Heart left ventricle (tissue), 16 donors: ENCODE measurements around the gene MARK3. TPM values are rescaled to one million over a fixed set of nuclear protein-coding genes. Genes with fewer than 3 reads are reported as not detected.

Experiments used
- ATAC-seq, 4 donors: fragments of 200-7000 bp; cut with Tn5 transposase; one replicate each; pipeline ENCODE4 v1.9.1; 2020 to 2022; ENCODE audit warnings: moderate library complexity in 4 of 4, mild to moderate bottlenecking in 3 of 4, moderate number of reproducible peaks in 1 of 4
- DNase-seq, 5 donors: peaks; one replicate each; pipeline ENCODE4 v3.0.0-alpha.2; 2020
- H3K27ac ChIP-seq, 12 donors: fragments of 200-600 bp; sonication (generic) in 4 of 12; one replicate each; pipeline versions ENCODE4 v1.5.0 to v1.8.0; 2016 to 2022; ENCODE audit warnings: mild to moderate bottlenecking in 2 of 12
- H3K27me3 ChIP-seq, 9 donors: fragments of 200-600 bp; sonication (generic) in 2 of 9; one replicate each; pipeline versions ENCODE4 v1.5.1 to v1.8.0; 2016 to 2022; ENCODE audit warnings: mild to moderate bottlenecking in 3 of 9
- H3K36me3 ChIP-seq, 9 donors: fragments of 200-600 bp; sonication (generic) in 2 of 9; one replicate each; pipeline versions ENCODE4 v1.5.0 to v1.8.0; 2018 to 2022; ENCODE audit warnings: mild to moderate bottlenecking in 2 of 9
- H3K4me1 ChIP-seq, 12 donors: fragments of 200-600 bp; sonication (generic) in 4 of 12; one replicate each; pipeline versions ENCODE4 v1.5.0 to v1.8.0; 2016 to 2022; ENCODE audit warnings: mild to moderate bottlenecking in 3 of 12
- H3K4me3 ChIP-seq, 12 donors: fragments of 200-600 bp; sonication (generic) in 4 of 12; one replicate each; pipeline versions ENCODE4 v1.5.0 to v1.8.0; 2017 to 2022; ENCODE audit warnings: mild to moderate bottlenecking in 9 of 12, moderate library complexity in 4 of 12
- H3K9me3 ChIP-seq, 12 donors: fragments of 200-600 bp; sonication (generic) in 4 of 12; one replicate each; pipeline versions ENCODE4 v1.5.0 to v1.8.0; 2016 to 2022; ENCODE audit warnings: mild to moderate bottlenecking in 1 of 12
- POLR2A ChIP-seq, 2 donors: fragments of 450-650 bp; IDR thresholded peaks; one replicate each; pipeline ENCODE4 v1.6.1; 2017; ENCODE audit warnings: antibody characterized with exemption in 2 of 2, mild to moderate bottlenecking in 2 of 2, moderate library complexity in 2 of 2
- WGBS, 4 donors: extraction: QIAGEN DNeasy Blood & Tissue Kit in 2 of 4; methylation state at CpG; one replicate each; pipeline versions ENCODE4 v1.1.5 to v1.1.7; 2013 to 2018; 5-methylcytosine and 5-hydroxymethylcytosine counted together
- intact Hi-C, 10 donors: fragments of 100-400 bp; cut with DNase I; formaldehyde crosslinking; loops; one replicate each; pipeline versions ENCODE4 v1.11.1 to v1.14.2; 2022
- polyA plus RNA-seq, 2 donors: library from polyadenylated mRNA; stranded (reverse); fragments of 200-250 nt; gene quantifications; one replicate each; pipeline ENCODE4 v1.2.3, GENCODE V29; 2013
- total RNA-seq, 9 donors: library from RNA; depleted of rRNA in 2 of 9; stranded (reverse); fragments of >200 nt in 2 of 9; fragmentation: NEBNext Ultra II Directional in 3 of 9; extraction: Animal tissue kit (Norgen Biotek cat#: 25700) in 3 of 9; gene quantifications; one replicate each; pipeline versions ENCODE4 v1.1.0 to v1.2.4, GENCODE V29; 2016 to 2023
- TF ChIP-seq, protein P1 (sequence below), 12 donors: fragments of 200-600 bp; sonication (generic) in 4 of 12; IDR thresholded peaks; one replicate each; pipeline versions ENCODE4 v1.5.0 to v1.8.0; 2018 to 2022; ENCODE audit warnings: antibody characterized with exemption in 12 of 12, mild to moderate bottlenecking in 5 of 12
- donor health status: ischemic (EF 13 %, LVEDD 7.1; RV severe dilation, severe dysfunction).
- donor health status: healthy with polysubstance abuse.
- donor health status: DM: no; HTN: yes; CAD: no.
- donor health status: DM: no; HTN: no; CAD: no.
- donor health status: ischemic (EF 25% LVEDD 6.9; RV normal size, moderate dysfunction).
- donor health status: ischemic (EF 25% LVEDD 5.7; RV mildly dilated, moderate dysfunction).
- donor health status: healthy.
- donor health status: DM: yes; HTN: yes; CAD: no.
- donor health status: ischemic (EF 35%, LVEDD 5.7; RV mildly dilated, moderate dysfunction).
- donor health status: nonischemic (EF 11% LVEDD 7.7; RV severe dilation, severe dysfunction).
- donor health status: DM: yes; HTN: yes; CAD: no.
- donor health status: PGD.
- donor health status: ischemic (EF 29% LVEDD 5.4; RV normal size, mild dysfunction).
- donor health status: nonischemic (EF 23%, LVEDD 6.1; RV moderate dilation, normal function).

MARK3 gene
- total and polyA plus RNA-seq, 11 donors: 54.0 to 156 (median 111) TPM

DNA sequence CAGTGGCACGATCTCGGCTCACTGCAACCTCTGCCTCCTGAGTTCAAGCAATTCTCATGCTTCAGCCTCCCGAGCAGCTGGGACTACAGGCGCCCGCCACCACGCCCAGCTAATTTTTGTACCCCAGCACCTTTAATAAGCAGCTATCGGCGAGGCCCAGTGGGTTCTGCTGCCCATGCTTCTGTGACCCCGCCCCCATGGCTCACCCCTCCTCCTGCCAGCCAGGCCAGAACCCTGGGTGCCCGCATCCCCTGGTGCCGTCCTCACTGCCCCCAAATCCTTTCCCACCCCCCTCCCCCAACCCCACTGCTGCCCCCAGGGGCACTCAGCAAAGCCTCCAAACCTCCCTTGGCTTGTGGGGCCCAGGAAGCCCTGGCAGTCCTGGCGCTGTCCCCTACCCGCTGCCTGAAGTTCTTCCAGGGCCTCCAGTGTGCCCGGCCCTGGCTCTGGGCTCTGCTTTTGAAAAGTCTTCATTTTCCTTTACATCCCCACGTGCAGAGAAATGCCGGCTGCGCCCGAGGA is 162.8 kb downstream of the MARK3 start:
- DNase-seq (peak in 1 of 5 donors; percentile 10), ATAC-seq (no peak)
- intact Hi-C loops: loop anchor here in 7 of 10 donors (2.0 to 5.0 kb wide), 3 partner anchors 29 to 47 kb away; no protein-coding TSS in a partner anchor
- H3K27ac ChIP-seq: peak overlapping the region in 2 of 12 donors; percentile 91 to 93
- H3K36me3 ChIP-seq: peaks cover 0 to 2% (median 0%) of the 10 kb centered on the region in 9 donors
- H3K4me3 ChIP-seq: no peak overlapping the region
- no peaks in the 10 kb centered on the region for H3K9me3 ChIP-seq
- H3K27me3 ChIP-seq: no peaks in the 10 kb centered on the region
- H3K4me1 ChIP-seq: peaks cover 0 to 73% (median 53%) of the 10 kb centered on the region in 12 donors
- TF ChIP-seq POLR2A (IDR thresholded peaks at IDR 0.05): no peak
- TF ChIP-seq, protein P1, sequence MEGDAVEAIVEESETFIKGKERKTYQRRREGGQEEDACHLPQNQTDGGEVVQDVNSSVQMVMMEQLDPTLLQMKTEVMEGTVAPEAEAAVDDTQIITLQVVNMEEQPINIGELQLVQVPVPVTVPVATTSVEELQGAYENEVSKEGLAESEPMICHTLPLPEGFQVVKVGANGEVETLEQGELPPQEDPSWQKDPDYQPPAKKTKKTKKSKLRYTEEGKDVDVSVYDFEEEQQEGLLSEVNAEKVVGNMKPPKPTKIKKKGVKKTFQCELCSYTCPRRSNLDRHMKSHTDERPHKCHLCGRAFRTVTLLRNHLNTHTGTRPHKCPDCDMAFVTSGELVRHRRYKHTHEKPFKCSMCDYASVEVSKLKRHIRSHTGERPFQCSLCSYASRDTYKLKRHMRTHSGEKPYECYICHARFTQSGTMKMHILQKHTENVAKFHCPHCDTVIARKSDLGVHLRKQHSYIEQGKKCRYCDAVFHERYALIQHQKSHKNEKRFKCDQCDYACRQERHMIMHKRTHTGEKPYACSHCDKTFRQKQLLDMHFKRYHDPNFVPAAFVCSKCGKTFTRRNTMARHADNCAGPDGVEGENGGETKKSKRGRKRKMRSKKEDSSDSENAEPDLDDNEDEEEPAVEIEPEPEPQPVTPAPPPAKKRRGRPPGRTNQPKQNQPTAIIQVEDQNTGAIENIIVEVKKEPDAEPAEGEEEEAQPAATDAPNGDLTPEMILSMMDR (IDR thresholded peaks at IDR 0.05): no peak
- 90 to 92% (median 92%) methylated on average over 17 to 18 of the region's 18 CpGs for WGBS, 4 donors

DNA sequence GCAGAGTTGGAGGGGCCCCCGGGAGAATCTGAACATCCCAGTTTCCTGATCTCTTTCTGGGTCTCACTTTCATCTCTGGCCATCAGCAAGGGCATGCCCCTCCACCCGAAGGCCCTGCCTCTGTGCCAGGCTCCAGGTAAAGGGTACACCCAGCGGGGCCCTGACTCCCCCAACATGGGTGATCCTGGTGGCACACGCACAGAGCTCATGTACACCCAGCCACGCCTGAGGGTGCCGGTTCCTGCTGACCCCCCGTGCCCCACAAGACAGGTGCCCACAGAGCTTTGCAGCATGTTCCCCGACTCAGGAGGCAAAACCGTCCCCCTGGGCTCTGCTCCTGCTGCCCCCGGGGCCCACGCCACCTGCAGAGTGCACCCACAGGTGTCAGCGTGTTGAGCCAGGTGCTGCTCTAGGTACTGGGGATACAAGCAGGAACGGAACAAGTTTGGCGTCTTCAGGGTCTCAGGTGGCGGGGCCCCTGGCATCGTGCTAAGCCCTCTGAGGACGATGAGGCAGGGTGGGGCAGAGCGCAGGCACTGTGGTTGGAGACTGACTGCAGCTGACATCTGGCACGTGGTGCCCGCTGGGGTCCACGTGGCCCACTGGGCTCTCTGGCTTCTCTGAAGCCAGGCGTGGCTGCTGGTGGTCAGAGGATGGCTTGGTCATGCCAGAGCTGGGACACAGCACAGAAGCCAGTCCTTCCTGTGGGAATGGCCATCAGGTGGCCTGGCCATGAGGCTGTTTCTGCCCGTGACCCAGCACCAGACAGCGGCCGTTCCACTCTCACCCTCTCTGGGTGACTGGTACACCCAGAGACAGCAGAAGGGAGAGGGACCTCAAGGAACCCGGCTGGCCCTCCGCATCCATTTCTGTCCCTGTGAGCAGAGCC is 163.5 kb downstream of the MARK3 start:
- Histone ChIP-seq H3K4me3 (no peak overlapping the region), H3K36me3 (peaks cover 0 to 2% (median 0%) of the 10 kb centered on the region in 9 donors), H3K27ac (peak overlapping the region in 9 of 12 donors; percentile 90 to 98 (median 91)), H3K9me3 (no peaks in the 10 kb centered on the region), H3K27me3 (no peaks in the 10 kb centered on the region), H3K4me1 (peaks cover 0 to 73% (median 50%) of the 10 kb centered on the region in 12 donors)
- intact Hi-C loops: loop anchor here in 5 of 10 donors (5.0 kb wide), 1 partner anchor 46 kb away; no protein-coding TSS in a partner anchor
- ATAC-seq (no peak), DNase-seq (peak in 1 of 5 donors; percentile 23)
- TF ChIP-seq, protein P1 (IDR thresholded peaks at IDR 0.05): no peak
- TF ChIP-seq POLR2A (IDR thresholded peaks at IDR 0.05): no peak
- WGBS, 4 donors: 89 to 93% (median 91%) methylated on average over 17 to 27 of the region's 27 CpGs

DNA sequence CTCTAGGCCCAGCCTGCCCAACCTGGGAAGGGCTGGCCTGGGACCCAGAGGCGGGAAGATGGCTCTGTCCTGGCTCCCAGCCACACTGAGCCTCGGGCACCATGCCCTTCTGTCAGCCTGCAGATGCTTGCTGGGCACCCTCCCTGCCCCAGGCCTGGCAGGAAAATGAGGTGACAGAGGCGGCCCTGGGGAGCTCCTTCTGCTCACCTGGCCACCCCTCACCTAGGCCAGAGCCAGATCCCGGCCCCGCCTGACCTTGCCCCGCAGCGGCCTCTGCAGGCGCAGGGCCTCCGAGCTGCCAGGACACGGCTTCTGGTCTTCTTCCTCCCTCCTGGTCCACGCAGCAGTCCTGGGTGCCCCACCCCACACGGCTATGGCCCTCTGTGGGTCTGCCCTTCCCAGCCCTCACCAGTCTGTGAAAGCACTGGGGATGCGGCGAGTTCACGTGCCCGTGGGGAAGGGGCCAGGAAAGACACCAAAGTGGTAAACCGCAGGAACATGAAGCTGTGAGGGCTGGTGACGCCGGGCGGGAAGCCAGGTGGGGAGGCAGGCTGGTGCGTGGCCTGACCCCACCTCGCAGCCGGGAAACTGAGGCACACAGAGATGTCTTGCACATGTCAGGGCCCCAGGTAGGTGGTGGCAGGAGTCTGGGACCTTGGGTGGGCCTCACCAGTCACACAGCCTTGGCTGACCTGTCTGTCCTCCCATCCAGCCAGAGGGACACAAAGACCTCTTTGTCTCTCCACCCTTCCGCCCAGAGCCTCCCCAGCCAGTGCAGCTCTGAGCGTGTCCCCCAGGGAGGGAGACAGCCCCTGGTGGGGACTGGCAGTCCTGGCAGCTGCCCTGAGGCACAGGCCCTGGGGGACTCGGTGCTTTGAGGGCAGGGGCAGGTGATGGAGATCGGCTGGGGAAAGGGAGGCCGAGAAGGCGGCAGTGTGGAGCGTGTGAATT is 164.4 kb downstream of the MARK3 start:
- Histone ChIP-seq H3K27ac (peak overlapping the region in 11 of 12 donors; percentile 17 to 98 (median 91)), H3K4me3 (peak overlapping the region in 1 of 12 donors; percentile 43), H3K9me3 (no peaks in the 10 kb centered on the region), H3K27me3 (no peaks in the 10 kb centered on the region), H3K36me3 (peaks cover 0 to 2% (median 0%) of the 10 kb centered on the region in 9 donors), H3K4me1 (peaks cover 0 to 73% (median 42%) of the 10 kb centered on the region in 12 donors)
- no peak for TF ChIP-seq POLR2A (IDR thresholded peaks at IDR 0.05)
- TF ChIP-seq, protein P1 (IDR thresholded peaks at IDR 0.05): peak in 1 of 12 donors; percentile 5
- ATAC-seq: peak in 3 of 4 donors; percentile 10 to 44 (median 19)
- intact Hi-C loops: loop anchor here in 7 of 10 donors (5.0 to 10.0 kb wide), 3 partner anchors 32 to 1035 kb away; no protein-coding TSS in a partner anchor
- peak; percentile 61 to 77 (median 73) for DNase-seq
- WGBS, 4 donors: 79 to 82% (median 81%) methylated on average over 14 to 30 of the region's 30 CpGs
